HCT116 (cell line): ENCODE measurements around the gene SDC3. TPM values are rescaled to one million over a fixed set of nuclear protein-coding genes. Genes with fewer than 3 reads are reported as not detected.

Experiments used
- ATAC-seq: fragments of 200-7000 bp; cut with Tn5 transposase; 2 replicates; pipeline ENCODE4 v1.9.1; 2020; ENCODE audit warnings: mild to moderate bottlenecking, moderate library complexity
- BruUV-seq: library from RNA; stranded (reverse); fragments of 400-500 nt; replicated peaks from 2 replicates; lab custom pipeline; 2021; lab: Mats Ljungman, UMichigan
- CTCF ChIA-PET: fragments of 300-600 bp; sonication (Branson Sonifier 250); formaldehyde crosslinking; loops from one replicate; lab custom pipeline; 2021; ENCODE audit warnings: antibody characterized with exemption; lab: Charles Lee
- POLR2A ChIA-PET: fragments of 300-600, 350-600 bp; sonication (Branson Sonifier 250); formaldehyde crosslinking; loops from one replicate; lab custom pipeline; 2021; ENCODE audit warnings: antibody characterized with exemption; lab: Charles Lee
- RAD21 ChIA-PET, 2 experiments: fragments of 300-600 bp; sonication (Branson Sonifier 250); formaldehyde crosslinking; loops; one replicate each; lab custom pipeline; 2023; ENCODE audit warnings: low total read pairs in 2 of 2; ENCODE audit not compliant: uncharacterized antibody in 2 of 2, unreplicated experiment in 2 of 2, low non-redundant PET in 1 of 2; lab: Charles Lee
- DNase-seq: peaks from one replicate; pipeline ENCODE4 v3.0.0-alpha.2; 2010; ENCODE audit warnings: low read depth, low spot score
- H2AFZ ChIP-seq: fragments of 200-600 bp; shearing (Covaris generic), sonication (generic); 2 replicates; pipeline ENCODE4 v1.6.1; 2017; ENCODE audit warnings: low read depth, mixed run types, mixed read lengths, antibody characterized with exemption, low read length; ENCODE audit not compliant: poor library complexity, severe bottlenecking
- H3K27ac ChIP-seq: 2 replicates; pipeline ENCODE4 v1.5.1; 2012; ENCODE audit warnings: low read depth, low read length
- H3K27me3 ChIP-seq: fragments of 200-600 bp; sonication (generic); 2 replicates; pipeline ENCODE4 v1.6.1; 2016; ENCODE audit warnings: mixed run types, low read length, mixed read lengths; ENCODE audit not compliant: insufficient read depth
- H3K36me3 ChIP-seq, 2 experiments: fragments of 200-500 bp in 1 of 2; fragments of 200-600 bp in 1 of 2; sonication (Bioruptor generic) in 1 of 2; sonication (generic) in 1 of 2; 2 replicates each; pipeline versions ENCODE4 v1.5.1 to v1.6.1; 2014 to 2016; ENCODE audit warnings: low read length in 2 of 2, inconsistent platforms in 1 of 2, mixed read lengths in 1 of 2, mixed run types in 1 of 2; ENCODE audit not compliant: insufficient read depth in 2 of 2, control insufficient read depth in 1 of 2
- H3K4me1 ChIP-seq, 2 experiments: fragments of 200-600 bp in 1 of 2; sonication (generic) in 1 of 2; 2 replicates each; pipeline versions ENCODE4 v1.5.1 to v1.6.1; 2012 to 2017; ENCODE audit warnings: low read length in 2 of 2, inconsistent platforms in 1 of 2, mild to moderate bottlenecking in 1 of 2, mixed read lengths in 1 of 2, mixed run types in 1 of 2, moderate library complexity in 1 of 2; ENCODE audit not compliant: insufficient read depth in 2 of 2, control insufficient read depth in 1 of 2
- H3K4me2 ChIP-seq: fragments of 200-600 bp; sonication (generic); 2 replicates; pipeline ENCODE4 v1.6.1; 2017; ENCODE audit warnings: mixed run types, low read length, mixed read lengths
- H3K4me3 ChIP-seq, 2 experiments: fragments of 200-600 bp in 1 of 2; sonication (generic) in 1 of 2; replicated peaks in 1 of 2; 2 replicates each; pipeline ENCODE4 v1.5.1; 2011 to 2016; ENCODE audit warnings: low read length in 2 of 2, control low read depth in 1 of 2, low read depth in 1 of 2, mild to moderate bottlenecking in 1 of 2, mixed read lengths in 1 of 2, mixed run types in 1 of 2
- H3K79me2 ChIP-seq: fragments of 200-600 bp; sonication (generic); 2 replicates; pipeline ENCODE4 v1.6.1; 2017; ENCODE audit warnings: mild to moderate bottlenecking, mixed run types, low read length, moderate library complexity, mixed read lengths; ENCODE audit not compliant: insufficient read depth
- H3K9ac ChIP-seq: fragments of 200-600 bp; sonication (generic); 2 replicates; pipeline ENCODE4 v1.6.1; 2016; ENCODE audit warnings: low read length, mixed read lengths
- H3K9me2 ChIP-seq: fragments of 200-600 bp; sonication (generic), shearing (Covaris generic); 2 replicates; pipeline ENCODE4 v1.6.1; 2017; ENCODE audit warnings: mixed run types, mild to moderate bottlenecking, moderate library complexity; ENCODE audit not compliant: insufficient read depth
- H3K9me3 ChIP-seq, 2 experiments: fragments of 200-500 bp in 1 of 2; fragments of 200-600 bp in 1 of 2; sonication (Bioruptor generic) in 1 of 2; sonication (generic) in 1 of 2; 2 replicates each; pipeline ENCODE4 v1.6.1; 2014 to 2017; ENCODE audit warnings: low read length in 2 of 2, mixed read lengths in 2 of 2, inconsistent platforms in 1 of 2, low read depth in 1 of 2, mild to moderate bottlenecking in 1 of 2, mixed run types in 1 of 2, moderate library complexity in 1 of 2; ENCODE audit not compliant: control insufficient read depth in 1 of 2, insufficient read depth in 1 of 2
- H4K20me1 ChIP-seq: fragments of 200-600 bp; sonication (generic), shearing (Covaris generic); 2 replicates; pipeline ENCODE4 v1.6.1; 2017; ENCODE audit warnings: mixed run types, mild to moderate bottlenecking, moderate library complexity; ENCODE audit not compliant: insufficient read depth
- ATF3 ChIP-seq: IDR thresholded peaks from 2 replicates; pipeline ENCODE4 v1.6.1; 2012
- ELF1 ChIP-seq: IDR thresholded peaks from 2 replicates; pipeline ENCODE4 v1.6.1; 2012; ENCODE audit warnings: low read depth, borderline replicate concordance
- EZH2phosphoT487 ChIP-seq: fragments of 200-600 bp; IDR thresholded peaks from 2 replicates; pipeline ENCODE4 v1.6.1; 2018; ENCODE audit warnings: antibody characterized with exemption, borderline replicate concordance
- POLR2A ChIP-seq: IDR thresholded peaks from 2 replicates; pipeline ENCODE4 v1.7.0; 2011; ENCODE audit warnings: borderline replicate concordance; ENCODE audit not compliant: insufficient read depth, insufficient read length; ENCODE audit errors: extremely low read depth
- RAD21 ChIP-seq: IDR thresholded peaks from 2 replicates; pipeline ENCODE4 v1.6.1; 2012; ENCODE audit warnings: low read depth, mild to moderate bottlenecking
- TCF7L2 ChIP-seq: IDR thresholded peaks from 2 replicates; pipeline ENCODE4 v1.7.0; 2011; ENCODE audit warnings: borderline replicate concordance, inconsistent platforms; ENCODE audit not compliant: insufficient read depth, insufficient read length; ENCODE audit errors: extremely low read depth
- ZBTB33 ChIP-seq: IDR thresholded peaks from 2 replicates; pipeline ENCODE4 v1.6.1; 2011; ENCODE audit warnings: mild to moderate bottlenecking, low read length, moderate library complexity; ENCODE audit not compliant: insufficient replicate concordance; ENCODE audit errors: extremely low read depth
- intact Hi-C: fragments of 100-400 bp; cut with micrococcal nuclease; formaldehyde crosslinking; loops from 2 replicates; pipeline ENCODE4 v1.10.0; 2022
- total RNA-seq: library from RNA; stranded (reverse); gene quantifications from one replicate; pipeline ENCODE4 v1.2.1, GENCODE V29; 2021; ENCODE audit not compliant: unreplicated experiment

Gene SDC3
- total RNA-seq, 1 experiment from 2014 or later, result 40.1 TPM

GRCh38 chr1:30894508-30894973 lies 14.0 kb downstream of the SDC3 start:
- Histone ChIP-seq H2AFZ (no peak overlapping the region), H3K4me2 (no peak overlapping the region), H3K36me3 (no peaks in the 10 kb centered on the region), H3K27me3 (no peaks in the 10 kb centered on the region), H3K9me3 (no peaks in the 10 kb centered on the region), H3K9ac (no peak overlapping the region), H3K9me2 (no peaks in the 10 kb centered on the region), H4K20me1 (no peaks in the 10 kb centered on the region), H3K27ac (no peak overlapping the region), H3K79me2 (no peaks in the 10 kb centered on the region), H3K4me3 (no peak overlapping the region), H3K4me1 (peaks cover 0 to 10% of the 10 kb centered on the region in 2 experiments; a peak in 1 of 4 replicates)
- intact Hi-C loops, result no loop called here
- TF ChIP-seq RAD21, result no peak
- TF ChIP-seq TCF7L2, result no peak
- TF ChIP-seq ZBTB33, result no peak
- TF ChIP-seq ELF1, result no peak
- no peak for TF ChIP-seq POLR2A
- TF ChIP-seq ATF3, result no peak
- TF ChIP-seq EZH2phosphoT487, result no peak
- DNase-seq (no peak), ATAC-seq (no peak)
- ChIA-PET CTCF (no interaction called here), RAD21 (no interaction called here), POLR2A (no interaction called here)
- no TSS peak for BruUV-seq
